Osteoblast (primary cell): ENCODE results near the gene SEZ6. TPM values are rescaled to one million over a fixed set of nuclear protein-coding genes. Genes with fewer than 3 reads are reported as not detected.

Experiments used
- DNase-seq: peaks from one replicate; pipeline ENCODE4 v3.0.0; 2011; ENCODE audit warnings: low spot score, mixed read lengths; ENCODE audit not compliant: insufficient read length; ENCODE audit errors: missing footprints
- H2AFZ ChIP-seq: 2 replicates; pipeline ENCODE4 v1.6.0; 2011; ENCODE audit warnings: mild to moderate bottlenecking, low read length
- H3K27ac ChIP-seq: 2 replicates; pipeline ENCODE4 v1.5.1; 2011; ENCODE audit warnings: mild to moderate bottlenecking, low read depth, low read length, moderate library complexity
- H3K27me3 ChIP-seq: 2 replicates; pipeline ENCODE4 v1.6.0; 2012; ENCODE audit warnings: mild to moderate bottlenecking, control low read depth, inconsistent platforms, low read length, moderate library complexity; ENCODE audit not compliant: insufficient read depth
- H3K36me3 ChIP-seq: 2 replicates; pipeline ENCODE4 v1.5.1; 2011; ENCODE audit warnings: mild to moderate bottlenecking, low read length, control low read depth, moderate library complexity; ENCODE audit not compliant: insufficient read depth
- H3K4me1 ChIP-seq: 2 replicates; pipeline ENCODE4 v1.5.1; 2011; ENCODE audit warnings: mild to moderate bottlenecking, low read length, control low read depth, moderate library complexity; ENCODE audit not compliant: insufficient read depth
- H3K4me2 ChIP-seq: 2 replicates; pipeline ENCODE4 v1.6.0; 2011; ENCODE audit warnings: mild to moderate bottlenecking, low read length; ENCODE audit not compliant: insufficient read depth
- H3K4me3 ChIP-seq: fragments of 200-600 bp; sonication (generic); 3 replicates; pipeline ENCODE4 v1.5.1; 2012; ENCODE audit warnings: mild to moderate bottlenecking, low read length, inconsistent platforms; ENCODE audit not compliant: insufficient read depth
- H3K79me2 ChIP-seq: 2 replicates; pipeline ENCODE4 v1.6.0; 2012; ENCODE audit warnings: mild to moderate bottlenecking, low read length, control low read depth, inconsistent platforms; ENCODE audit not compliant: insufficient read depth
- H3K9me3 ChIP-seq: 2 replicates; pipeline ENCODE4 v1.5.1; 2011; ENCODE audit warnings: low read depth, low read length, control low read depth
- H4K20me1 ChIP-seq: 2 replicates; pipeline ENCODE4 v1.6.0; 2012; ENCODE audit warnings: mild to moderate bottlenecking, low read length, control low read depth; ENCODE audit not compliant: insufficient read depth
- CTCF ChIP-seq: IDR thresholded peaks from 2 replicates; pipeline ENCODE4 v1.5.1; 2011; ENCODE audit warnings: mild to moderate bottlenecking, low read depth, low read length, moderate library complexity; ENCODE audit errors: extremely low read depth
- total RNA-seq: library from RNA; depleted of rRNA; stranded (reverse); fragments of >200 nt; gene quantifications from 2 replicates; pipeline ENCODE4 v1.2.3, GENCODE V29; 2012

Gene SEZ6
- total RNA-seq, 1 donor, result not detected

- H3K27ac ChIP-seq, result peak overlapping the region; percentile 54
- peaks cover 49% of the 10 kb centered on the region for H4K20me1 ChIP-seq
- DNase-seq, result peak; percentile 90
- H3K4me3 ChIP-seq, result no peak overlapping the region
- peaks cover 11% of the 10 kb centered on the region for H3K4me1 ChIP-seq
- peaks cover 38% of the 10 kb centered on the region for H3K36me3 ChIP-seq
- no peak overlapping the region for H2AFZ ChIP-seq
- H3K27me3 ChIP-seq, result no peaks in the 10 kb centered on the region
- H3K4me2 ChIP-seq, result peak overlapping the region; percentile 21
- H3K9me3 ChIP-seq, result peaks cover 3% of the 10 kb centered on the region
- no peak for TF ChIP-seq CTCF
- H3K79me2 ChIP-seq, result peaks cover 72% of the 10 kb centered on the region
These were observed 79.9 kb downstream of the SEZ6 start for GRCh38 chr17:28925912-28926365.

GRCh38 chr17:28920201-28920600 lies 85.6 kb downstream of the SEZ6 start:
- no peak overlapping the region for H3K4me2 ChIP-seq
- H3K27ac ChIP-seq, result no peak overlapping the region
- H3K4me1 ChIP-seq, result peaks cover 4% of the 10 kb centered on the region
- H3K27me3 ChIP-seq, result no peaks in the 10 kb centered on the region
- peaks cover 22% of the 10 kb centered on the region for H3K79me2 ChIP-seq
- peaks cover 84% of the 10 kb centered on the region for H3K36me3 ChIP-seq
- no peak overlapping the region for H3K4me3 ChIP-seq
- H2AFZ ChIP-seq, result no peak overlapping the region
- peaks cover 28% of the 10 kb centered on the region for H4K20me1 ChIP-seq
- no peaks in the 10 kb centered on the region for H3K9me3 ChIP-seq
- no peak for DNase-seq
- TF ChIP-seq CTCF, result no peak

- H3K27me3 ChIP-seq, result no peaks in the 10 kb centered on the region
- no peak overlapping the region for H2AFZ ChIP-seq
- H4K20me1 ChIP-seq, result peaks cover 18% of the 10 kb centered on the region
- peaks cover 89% of the 10 kb centered on the region for H3K36me3 ChIP-seq
- peaks cover 9% of the 10 kb centered on the region for H3K79me2 ChIP-seq
- no peak overlapping the region for H3K4me3 ChIP-seq
- H3K4me2 ChIP-seq, result no peak overlapping the region
- H3K4me1 ChIP-seq, result no peaks in the 10 kb centered on the region
- no peak for TF ChIP-seq CTCF
- H3K9me3 ChIP-seq, result no peaks in the 10 kb centered on the region
- no peak overlapping the region for H3K27ac ChIP-seq
- DNase-seq, result no peak
These were observed 87.5 kb downstream of the SEZ6 start for GRCh38 chr17:28918295-28918694.

- peaks cover 9% of the 10 kb centered on the region for H3K79me2 ChIP-seq
- H3K27ac ChIP-seq, result no peak overlapping the region
- H3K4me1 ChIP-seq, result no peaks in the 10 kb centered on the region
- no peaks in the 10 kb centered on the region for H3K9me3 ChIP-seq
- H3K4me3 ChIP-seq, result no peak overlapping the region
- H3K27me3 ChIP-seq, result no peaks in the 10 kb centered on the region
- no peak overlapping the region for H2AFZ ChIP-seq
- TF ChIP-seq CTCF, result no peak
- peaks cover 20% of the 10 kb centered on the region for H4K20me1 ChIP-seq
- peaks cover 89% of the 10 kb centered on the region for H3K36me3 ChIP-seq
- H3K4me2 ChIP-seq, result no peak overlapping the region
- peak; percentile 83 for DNase-seq
These were observed 88.4 kb downstream of the SEZ6 start for GRCh38 chr17:28917465-28917864.
